Testis (tissue), 3 donors: ENCODE data around the gene N4BP2L1. TPM values are rescaled to one million over a fixed set of nuclear protein-coding genes. Genes with fewer than 3 reads are reported as not detected.

Experiments
- DNase-seq: peaks from one replicate; pipeline ENCODE4 v3.0.0-alpha.2; 2019
- H3K27ac ChIP-seq, 2 donors: fragments of 200-600 bp; sonication (generic); one replicate each; pipeline ENCODE4 v1.5.1; 2019
- H3K27me3 ChIP-seq: fragments of 200-600 bp; sonication (generic); one replicate; pipeline ENCODE4 v1.5.1; 2019
- H3K36me3 ChIP-seq: fragments of 200-600 bp; sonication (generic); one replicate; pipeline ENCODE4 v1.5.1; 2017; ENCODE audit warnings: low read depth; ENCODE audit errors: missing control alignments
- H3K4me1 ChIP-seq: fragments of 200-600 bp; sonication (generic); one replicate; pipeline ENCODE4 v1.5.1; 2019
- H3K4me3 ChIP-seq, 2 donors: fragments of 200-600 bp; sonication (generic); one replicate each; pipeline ENCODE4 v1.5.1; 2017 to 2019
- H3K9me3 ChIP-seq: fragments of 200-600 bp; sonication (generic); one replicate; pipeline ENCODE4 v1.5.1; 2017
- POLR2A ChIP-seq: fragments of 450-650 bp; IDR thresholded peaks from one replicate; pipeline ENCODE4 v1.6.1; 2017; ENCODE audit warnings: antibody characterized with exemption, mild to moderate bottlenecking, moderate library complexity
- WGBS, 2 donors: methylation state at CpG; one replicate each; pipeline ENCODE4 v1.1.5; 2018; 5-methylcytosine and 5-hydroxymethylcytosine counted together
- intact Hi-C: fragments of 100-400 bp; cut with DNase I; formaldehyde crosslinking; loops from one replicate; pipeline ENCODE4 v1.15.1; 2023; ENCODE audit warnings: low total_unique reads
- polyA plus RNA-seq: library from polyadenylated mRNA; stranded (reverse); fragments of 350-450 nt; fragmentation: Illumina TruSeq; extraction: RNeasy Lipid Tissue Mini Kit (QIAGEN cat#74804); gene quantifications from one replicate; pipeline ENCODE4 v1.2.3, GENCODE V29; 2014; ENCODE audit warnings: low read depth, low replicate concordance; ENCODE audit not compliant: insufficient read depth
- total RNA-seq, 2 donors: library from RNA; depleted of rRNA; stranded (reverse); fragments of >200 nt; gene quantifications; one replicate each; pipeline ENCODE4 v1.2.3, GENCODE V29; 2016
- TF ChIP-seq, protein P1 (sequence below), 3 experiments: fragments of 450-650 bp in 2 of 3; fragments of 200-600 bp in 1 of 3; sonication (generic) in 1 of 3; IDR thresholded peaks; one replicate each; pipeline ENCODE4 v1.5.1; 2016 to 2019; ENCODE audit warnings: antibody characterized with exemption in 3 of 3, mild to moderate bottlenecking in 2 of 3, moderate library complexity in 1 of 3

Gene N4BP2L1
- total and polyA plus RNA-seq, 3 donors from 2014 or later: 8.3 to 13.6 (median 12.8) TPM

DNA sequence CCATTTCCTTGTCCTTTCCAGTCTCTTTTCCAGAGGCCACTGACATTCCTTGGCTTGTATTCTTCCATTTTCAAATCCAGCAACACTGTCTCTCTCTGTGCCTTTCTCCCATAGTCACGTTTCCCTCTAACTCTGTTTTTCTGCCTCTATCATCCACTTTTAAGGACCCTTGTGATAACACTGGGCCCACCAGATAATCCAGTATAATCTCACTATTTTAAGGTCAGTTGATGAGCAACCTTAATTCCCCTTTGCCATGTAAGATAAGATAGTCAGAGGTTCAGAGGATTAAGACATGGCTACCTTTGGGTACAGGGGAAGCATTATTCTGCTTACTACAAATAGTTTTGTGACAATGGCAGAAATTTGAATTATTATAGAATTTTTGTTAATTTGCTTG lies 45.7 kb upstream of the N4BP2L1 start:
- Histone ChIP-seq H3K4me3 (no peak overlapping the region), H3K9me3 (no peaks in the 10 kb centered on the region), H3K27ac (no peak overlapping the region), H3K36me3 (no peaks in the 10 kb centered on the region), H3K27me3 (no peaks in the 10 kb centered on the region), H3K4me1 (peaks cover 19% of the 10 kb centered on the region)
- WGBS, 2 donors: 62 to 63% methylated on average over 1 of the region's 1 CpG
- no peak for DNase-seq
- intact Hi-C loops: no loop called here
- no peak for TF ChIP-seq POLR2A
- TF ChIP-seq, protein P1, sequence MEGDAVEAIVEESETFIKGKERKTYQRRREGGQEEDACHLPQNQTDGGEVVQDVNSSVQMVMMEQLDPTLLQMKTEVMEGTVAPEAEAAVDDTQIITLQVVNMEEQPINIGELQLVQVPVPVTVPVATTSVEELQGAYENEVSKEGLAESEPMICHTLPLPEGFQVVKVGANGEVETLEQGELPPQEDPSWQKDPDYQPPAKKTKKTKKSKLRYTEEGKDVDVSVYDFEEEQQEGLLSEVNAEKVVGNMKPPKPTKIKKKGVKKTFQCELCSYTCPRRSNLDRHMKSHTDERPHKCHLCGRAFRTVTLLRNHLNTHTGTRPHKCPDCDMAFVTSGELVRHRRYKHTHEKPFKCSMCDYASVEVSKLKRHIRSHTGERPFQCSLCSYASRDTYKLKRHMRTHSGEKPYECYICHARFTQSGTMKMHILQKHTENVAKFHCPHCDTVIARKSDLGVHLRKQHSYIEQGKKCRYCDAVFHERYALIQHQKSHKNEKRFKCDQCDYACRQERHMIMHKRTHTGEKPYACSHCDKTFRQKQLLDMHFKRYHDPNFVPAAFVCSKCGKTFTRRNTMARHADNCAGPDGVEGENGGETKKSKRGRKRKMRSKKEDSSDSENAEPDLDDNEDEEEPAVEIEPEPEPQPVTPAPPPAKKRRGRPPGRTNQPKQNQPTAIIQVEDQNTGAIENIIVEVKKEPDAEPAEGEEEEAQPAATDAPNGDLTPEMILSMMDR (IDR thresholded peaks at IDR 0.05): no peak

DNA sequence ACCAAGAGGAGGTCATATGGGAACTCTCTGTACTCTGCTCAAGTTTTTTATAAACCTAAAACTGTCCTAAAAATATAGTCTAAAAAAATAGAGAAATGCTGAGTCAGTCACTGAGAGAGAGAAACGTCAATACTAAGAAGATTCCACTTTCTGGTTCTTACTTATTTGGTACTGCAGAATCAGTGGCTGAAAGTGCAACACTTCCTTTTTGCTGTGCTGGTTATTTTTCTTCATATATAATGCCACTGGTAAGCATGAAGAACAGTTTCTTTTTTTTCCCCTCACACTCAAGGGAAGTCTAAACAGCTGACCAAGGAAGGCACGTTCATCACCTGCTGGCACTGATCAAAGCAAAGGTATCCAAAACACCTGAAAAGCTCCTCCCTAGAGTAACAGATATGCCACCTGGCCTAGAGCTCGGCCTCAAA lies 44.3 kb upstream of the N4BP2L1 start:
- no peaks in the 10 kb centered on the region for H3K9me3 ChIP-seq
- intact Hi-C loops: no loop called here
- no peaks in the 10 kb centered on the region for H3K36me3 ChIP-seq
- H3K27ac ChIP-seq: peak overlapping the region; percentile 70 to 75
- no peaks in the 10 kb centered on the region for H3K27me3 ChIP-seq
- WGBS, 2 donors: 41 to 53% methylated on average over 3 of the region's 3 CpGs
- no peak for DNase-seq
- H3K4me3 ChIP-seq: no peak overlapping the region
- TF ChIP-seq, protein P1 (IDR thresholded peaks at IDR 0.05): no peak
- no peak for TF ChIP-seq POLR2A
- peaks cover 19% of the 10 kb centered on the region for H3K4me1 ChIP-seq

DNA sequence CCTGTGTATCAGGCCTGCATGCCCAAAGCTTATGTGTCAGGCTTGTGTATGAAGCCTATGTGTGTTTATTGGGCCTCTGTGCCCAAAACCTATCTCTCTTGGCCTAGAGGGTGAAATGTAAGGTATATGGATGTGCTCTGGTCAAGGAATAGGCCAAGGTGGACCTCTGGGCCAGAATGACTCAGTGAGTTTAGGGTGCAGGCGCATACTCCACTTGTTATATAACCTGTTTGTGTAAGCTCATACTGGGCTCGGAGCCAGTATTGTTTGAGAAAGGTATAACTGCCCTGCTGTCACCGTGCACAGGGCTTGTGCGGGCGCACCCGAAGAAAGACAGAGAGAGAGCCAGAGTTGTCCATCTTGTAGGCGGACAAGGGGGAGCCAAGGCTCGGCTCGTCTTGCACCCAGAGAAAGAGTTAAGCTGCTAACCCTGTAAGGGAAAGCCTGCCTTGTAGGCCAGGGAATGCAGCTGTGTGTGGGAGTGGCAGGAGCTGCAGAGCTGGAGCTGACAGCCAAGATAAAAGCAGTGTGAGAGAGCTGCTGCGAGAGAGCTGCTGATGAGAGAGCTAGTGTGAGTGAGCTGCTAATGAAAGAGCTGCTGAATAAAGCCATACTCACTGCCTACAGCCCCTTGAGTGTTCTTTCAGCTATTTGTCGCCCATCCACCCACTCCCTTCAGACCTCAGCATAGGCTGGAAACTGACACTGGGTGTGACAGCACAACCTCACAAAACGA lies 43.4 kb upstream of the N4BP2L1 start:
- no peaks in the 10 kb centered on the region for H3K9me3 ChIP-seq
- H3K36me3 ChIP-seq: no peaks in the 10 kb centered on the region
- 33 to 49% methylated on average over 11 to 12 of the region's 12 CpGs for WGBS, 2 donors
- H3K4me3 ChIP-seq: no peak overlapping the region
- H3K27me3 ChIP-seq: no peaks in the 10 kb centered on the region
- TF ChIP-seq, protein P1 (IDR thresholded peaks at IDR 0.05): no peak
- no peak for TF ChIP-seq POLR2A
- peak; percentile 82 for DNase-seq
- H3K27ac ChIP-seq: peak overlapping the region; percentile 70 to 75
- peaks cover 19% of the 10 kb centered on the region for H3K4me1 ChIP-seq
- intact Hi-C loops: no loop called here

DNA sequence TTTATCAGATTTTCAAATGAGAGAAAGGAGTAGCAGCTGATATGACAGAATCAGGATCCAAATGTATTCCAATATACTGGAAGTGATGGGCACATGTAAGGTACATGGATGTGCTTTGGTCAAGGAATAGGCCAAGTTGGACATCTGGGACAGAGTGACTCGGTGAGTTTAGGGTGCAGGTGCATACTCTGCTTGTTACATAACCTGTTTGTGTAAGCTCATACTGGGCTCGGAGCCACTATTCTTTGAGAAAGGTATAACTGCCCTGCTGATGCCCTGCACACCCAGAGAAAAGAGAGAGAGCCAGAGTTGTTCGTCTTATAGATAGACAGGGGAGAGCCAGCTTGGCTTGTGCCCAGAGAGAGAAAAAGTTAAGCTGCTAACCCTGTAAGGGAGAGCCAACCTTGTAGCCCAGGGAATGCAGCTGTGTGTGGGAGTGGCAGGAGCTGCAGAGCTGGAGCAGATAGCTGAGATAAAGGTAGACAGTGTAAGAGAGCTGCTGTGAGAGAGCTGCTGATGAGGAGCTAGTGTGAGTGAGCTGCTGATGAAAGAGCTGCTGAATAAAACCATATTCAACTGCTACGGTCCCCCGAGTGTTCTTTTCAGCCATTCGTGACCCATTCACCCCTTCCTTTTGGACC lies 40.7 kb upstream of the N4BP2L1 start:
- intact Hi-C loops: no loop called here
- TF ChIP-seq, protein P1 (IDR thresholded peaks at IDR 0.05): no peak
- no peak for TF ChIP-seq POLR2A
- Histone ChIP-seq H3K27ac (no peak overlapping the region), H3K4me3 (no peak overlapping the region), H3K4me1 (peaks cover 19% of the 10 kb centered on the region), H3K9me3 (no peaks in the 10 kb centered on the region), H3K27me3 (no peaks in the 10 kb centered on the region), H3K36me3 (no peaks in the 10 kb centered on the region)
- peak; percentile 54 for DNase-seq
- 63 to 70% methylated on average over 6 of the region's 6 CpGs for WGBS, 2 donors
